Osteocyte (in vitro differentiated cells): ENCODE data around the gene MTHFR. TPM values are rescaled to one million over a fixed set of nuclear protein-coding genes. Genes with fewer than 3 reads are reported as not detected.

Experiments used
- DNase-seq: peaks from one replicate; pipeline ENCODE4 v3.0.0; 2021; ENCODE audit warnings: mixed read lengths; ENCODE audit not compliant: unreplicated experiment; ENCODE audit errors: extremely low spot score
- H3K27ac Mint-ChIP-seq: one replicate; pipeline ENCODE4 v1.8.0; 2021; ENCODE audit warnings: mild to moderate bottlenecking, mixed read lengths; ENCODE audit not compliant: unreplicated experiment
- H3K27me3 Mint-ChIP-seq: one replicate; pipeline ENCODE4 v1.8.0; 2021; ENCODE audit warnings: mixed read lengths; ENCODE audit not compliant: unreplicated experiment
- H3K36me3 Mint-ChIP-seq: one replicate; pipeline ENCODE4 v1.8.0; 2021; ENCODE audit warnings: mixed read lengths; ENCODE audit not compliant: unreplicated experiment
- H3K4me1 Mint-ChIP-seq: one replicate; pipeline ENCODE4 v1.8.0; 2021; ENCODE audit warnings: mixed read lengths; ENCODE audit not compliant: unreplicated experiment
- H3K4me3 Mint-ChIP-seq: one replicate; pipeline ENCODE4 v1.8.0; 2021; ENCODE audit warnings: mild to moderate bottlenecking, moderate library complexity, mixed read lengths; ENCODE audit not compliant: unreplicated experiment
- H3K9me3 Mint-ChIP-seq: one replicate; pipeline ENCODE4 v1.8.0; 2021; ENCODE audit warnings: mixed read lengths; ENCODE audit not compliant: unreplicated experiment
- total RNA-seq: library from RNA; stranded (reverse); gene quantifications from 2 replicates; pipeline ENCODE4 v1.2.1, GENCODE V29; 2021
- TF ChIP-seq, protein P1 (sequence below): fragments of 200-600 bp; sonication (generic); IDR thresholded peaks from 2 replicates; pipeline ENCODE4 v1.5.0; 2021; ENCODE audit warnings: antibody characterized with exemption, mild to moderate bottlenecking, moderate library complexity

MTHFR gene
- total RNA-seq, 1 donor from 2014 or later, result 30.5 TPM

DNA sequence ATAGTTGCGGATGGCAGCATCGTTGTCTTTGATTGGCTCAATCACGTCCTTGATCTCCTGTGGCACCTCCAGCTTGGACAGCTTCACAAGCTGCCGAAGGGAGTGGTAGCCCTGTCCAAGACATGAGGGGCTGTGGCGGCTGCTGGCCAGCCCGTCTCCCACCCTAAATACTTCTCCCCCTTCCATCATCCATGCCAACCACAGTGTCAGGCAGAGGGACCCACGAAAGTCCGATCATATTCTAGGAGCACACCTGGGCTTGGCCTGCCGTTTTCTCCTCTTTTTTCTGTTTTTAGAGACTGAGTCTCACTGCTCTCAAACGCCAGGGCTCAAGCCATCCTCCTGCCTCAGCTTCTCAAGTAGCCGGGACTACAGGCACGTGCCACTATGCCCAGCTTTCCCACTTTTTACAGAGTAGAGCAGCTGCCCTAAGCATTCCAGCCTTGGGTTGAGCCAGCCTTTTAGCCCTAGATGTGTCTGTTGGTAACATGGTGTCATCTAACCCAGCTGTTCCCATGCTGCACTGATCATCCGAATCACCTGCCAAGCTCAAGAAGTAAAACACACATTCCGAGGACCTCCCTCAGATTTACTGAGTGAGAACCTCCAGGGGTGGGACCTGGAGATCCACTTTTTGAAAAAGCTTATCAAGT, 10.4 kb downstream of the MTHFR start:
- H3K27me3 Mint-ChIP-seq, result no peaks in the 10 kb centered on the region
- no peak for DNase-seq
- no peaks in the 10 kb centered on the region for H3K9me3 Mint-ChIP-seq
- H3K4me3 Mint-ChIP-seq, result no peak overlapping the region
- peaks cover 34% of the 10 kb centered on the region for H3K36me3 Mint-ChIP-seq
- peak overlapping the region; percentile 1 for H3K27ac Mint-ChIP-seq
- peaks cover 24% of the 10 kb centered on the region for H3K4me1 Mint-ChIP-seq
- TF ChIP-seq, protein P1, sequence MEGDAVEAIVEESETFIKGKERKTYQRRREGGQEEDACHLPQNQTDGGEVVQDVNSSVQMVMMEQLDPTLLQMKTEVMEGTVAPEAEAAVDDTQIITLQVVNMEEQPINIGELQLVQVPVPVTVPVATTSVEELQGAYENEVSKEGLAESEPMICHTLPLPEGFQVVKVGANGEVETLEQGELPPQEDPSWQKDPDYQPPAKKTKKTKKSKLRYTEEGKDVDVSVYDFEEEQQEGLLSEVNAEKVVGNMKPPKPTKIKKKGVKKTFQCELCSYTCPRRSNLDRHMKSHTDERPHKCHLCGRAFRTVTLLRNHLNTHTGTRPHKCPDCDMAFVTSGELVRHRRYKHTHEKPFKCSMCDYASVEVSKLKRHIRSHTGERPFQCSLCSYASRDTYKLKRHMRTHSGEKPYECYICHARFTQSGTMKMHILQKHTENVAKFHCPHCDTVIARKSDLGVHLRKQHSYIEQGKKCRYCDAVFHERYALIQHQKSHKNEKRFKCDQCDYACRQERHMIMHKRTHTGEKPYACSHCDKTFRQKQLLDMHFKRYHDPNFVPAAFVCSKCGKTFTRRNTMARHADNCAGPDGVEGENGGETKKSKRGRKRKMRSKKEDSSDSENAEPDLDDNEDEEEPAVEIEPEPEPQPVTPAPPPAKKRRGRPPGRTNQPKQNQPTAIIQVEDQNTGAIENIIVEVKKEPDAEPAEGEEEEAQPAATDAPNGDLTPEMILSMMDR, result no peak

DNA sequence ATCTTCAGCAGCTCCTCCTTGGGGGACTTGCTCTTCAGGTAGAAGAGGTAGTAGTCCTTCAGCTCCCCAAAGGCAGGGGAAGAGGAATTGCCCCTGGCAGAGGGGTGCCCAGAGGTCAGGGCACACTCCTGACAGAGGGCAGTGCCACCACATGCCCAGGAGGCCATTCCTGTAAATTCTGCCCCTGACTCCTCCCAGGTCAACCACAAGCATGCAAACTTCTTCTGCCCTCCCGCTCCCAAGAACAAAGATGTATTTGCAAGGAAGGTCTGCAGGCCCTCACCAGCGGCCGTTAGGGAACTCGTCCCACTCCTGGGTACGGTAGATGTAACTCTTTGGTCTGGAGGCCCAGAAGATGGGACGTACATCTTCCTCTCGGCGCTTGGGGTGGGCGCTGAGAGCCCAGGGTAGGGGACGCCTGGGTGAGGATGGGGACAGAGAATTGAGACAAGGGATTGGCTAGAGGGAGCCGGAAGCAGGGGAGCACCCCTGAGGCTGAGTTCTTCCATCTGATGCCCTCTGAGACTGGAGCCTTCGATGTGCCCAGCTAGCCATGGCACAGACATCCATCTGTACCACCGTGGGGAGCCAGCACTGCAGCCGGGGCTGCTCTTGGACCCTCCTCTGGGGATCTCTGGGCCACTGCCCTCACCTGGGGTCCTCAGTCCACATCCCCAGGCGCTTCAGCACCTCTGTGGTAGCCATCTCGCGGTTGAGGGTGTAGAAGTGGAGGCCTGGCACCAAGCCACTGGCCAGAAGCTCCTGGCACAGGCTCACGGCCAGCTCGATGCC, 11.1 kb downstream of the MTHFR start:
- DNase-seq, result no peak
- TF ChIP-seq, protein P1, result no peak
- Mint-ChIP-seq H3K27me3 (no peaks in the 10 kb centered on the region), H3K27ac (no peak overlapping the region), H3K4me3 (no peak overlapping the region), H3K4me1 (peaks cover 26% of the 10 kb centered on the region), H3K9me3 (no peaks in the 10 kb centered on the region), H3K36me3 (peaks cover 31% of the 10 kb centered on the region)

DNA sequence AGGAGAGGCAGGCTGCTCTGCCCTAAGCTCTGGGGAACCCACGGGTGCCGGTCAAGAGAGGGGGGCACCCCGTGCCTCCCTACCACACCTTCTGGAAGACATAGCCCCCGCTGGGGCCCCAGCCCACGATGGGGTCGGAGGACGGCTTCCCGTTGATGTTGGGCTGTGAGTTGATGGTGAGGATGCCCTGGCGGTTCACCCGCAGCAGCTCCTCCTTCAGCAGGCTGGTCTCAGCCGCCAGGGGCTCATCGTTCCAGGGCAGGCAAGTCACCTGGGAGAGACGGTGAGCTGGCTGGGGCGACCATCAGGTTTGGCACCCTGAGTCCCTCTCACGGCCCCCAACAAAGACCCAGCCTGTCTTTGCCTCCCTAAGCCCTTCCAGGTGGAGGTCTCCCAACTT, 11.9 kb downstream of the MTHFR start:
- Mint-ChIP-seq H3K4me3 (no peak overlapping the region), H3K27ac (no peak overlapping the region), H3K4me1 (peaks cover 29% of the 10 kb centered on the region), H3K36me3 (peaks cover 31% of the 10 kb centered on the region), H3K9me3 (no peaks in the 10 kb centered on the region), H3K27me3 (no peaks in the 10 kb centered on the region)
- TF ChIP-seq, protein P1, result no peak
- no peak for DNase-seq

DNA sequence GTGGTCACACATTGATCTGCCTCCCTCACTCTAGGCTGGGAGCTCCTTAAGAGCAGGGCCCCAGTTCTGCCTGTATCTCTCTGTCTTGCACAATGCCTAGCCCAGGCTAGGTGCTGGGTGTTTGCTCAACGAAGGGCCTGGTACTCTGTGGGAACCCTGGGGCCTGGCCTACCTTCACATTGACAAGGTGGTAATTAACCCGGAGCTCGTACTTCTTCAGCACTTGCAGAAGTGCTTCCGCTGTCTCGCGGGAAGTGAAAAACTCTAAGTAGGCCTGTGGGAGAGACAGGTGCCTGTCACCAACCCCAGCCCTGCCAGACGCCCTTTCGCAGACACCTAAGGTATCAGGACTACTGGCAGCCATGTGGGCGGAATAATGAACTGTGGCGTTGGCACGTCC, 13.7 kb downstream of the MTHFR start:
- no peak for DNase-seq
- peaks cover 31% of the 10 kb centered on the region for H3K36me3 Mint-ChIP-seq
- no peaks in the 10 kb centered on the region for H3K27me3 Mint-ChIP-seq
- TF ChIP-seq, protein P1, result no peak
- H3K4me3 Mint-ChIP-seq, result no peak overlapping the region
- peak overlapping the region; percentile 89 for H3K27ac Mint-ChIP-seq
- peaks cover 42% of the 10 kb centered on the region for H3K4me1 Mint-ChIP-seq
- H3K9me3 Mint-ChIP-seq, result no peaks in the 10 kb centered on the region
